Measurements from ENCODE around the gene DCLRE1B. TPM values are rescaled to one million over a fixed set of nuclear protein-coding genes. Genes with fewer than 3 reads are reported as not detected.
A peak's percentile ranks its signal among the peaks of the same experiment; 100 is the strongest.

DCLRE1B gene
- polyA plus RNA-seq, 1 experiment, result 4.5 TPM

- DNase-seq (ENCODE audit: low read depth), result no peak
- Histone ChIP-seq H3K27me3 (ENCODE audit: control insufficient read depth, insufficient read depth, low read length) (no peaks in the 10 kb centered on the region), H3K4me3 (ENCODE audit: low read depth, low read length) (no peak overlapping the region), H3K36me3 (ENCODE audit: control insufficient read depth, insufficient read depth, low read length) (no peaks in the 10 kb centered on the region)
- POLR2A ChIA-PET, result interaction anchor here (0.6 kb wide), 1 partner anchor 17 kb away, joined by 3 read pairs; no protein-coding TSS in a partner anchor
- TF ChIP-seq CTCF (IDR thresholded peaks at IDR 0.05; ENCODE audit: insufficient read depth, low read depth, low read length), result no peak
- CTCF ChIA-PET, result interaction anchor here (0.9 to 2.1 kb wide), 2 partner anchors 8 to 16 kb away, joined by 3 to 6 read pairs; no protein-coding TSS in a partner anchor
Measured at GRCh38 chr1:113868387-113869083, 36.6 kb upstream of the DCLRE1B start.

GRCh38 chr1:113870778-113871177 lies 34.3 kb upstream of the DCLRE1B start:
- CTCF ChIA-PET, result interaction anchor here (1.5 to 2.1 kb wide), 2 partner anchors 10 to 58 kb away, joined by 3 to 6 read pairs; partner anchors contain the start of gene HIPK1
- H3K27me3 ChIP-seq (ENCODE audit: control insufficient read depth, insufficient read depth, low read length), result no peaks in the 10 kb centered on the region
- H3K4me3 ChIP-seq (ENCODE audit: low read depth, low read length), result no peak overlapping the region
- no peak for TF ChIP-seq CTCF (IDR thresholded peaks at IDR 0.05; ENCODE audit: insufficient read depth, low read depth, low read length)
- no peak for DNase-seq (ENCODE audit: low read depth)
- H3K36me3 ChIP-seq (ENCODE audit: control insufficient read depth, insufficient read depth, low read length), result no peaks in the 10 kb centered on the region
- POLR2A ChIA-PET, result no interaction called here

DNA sequence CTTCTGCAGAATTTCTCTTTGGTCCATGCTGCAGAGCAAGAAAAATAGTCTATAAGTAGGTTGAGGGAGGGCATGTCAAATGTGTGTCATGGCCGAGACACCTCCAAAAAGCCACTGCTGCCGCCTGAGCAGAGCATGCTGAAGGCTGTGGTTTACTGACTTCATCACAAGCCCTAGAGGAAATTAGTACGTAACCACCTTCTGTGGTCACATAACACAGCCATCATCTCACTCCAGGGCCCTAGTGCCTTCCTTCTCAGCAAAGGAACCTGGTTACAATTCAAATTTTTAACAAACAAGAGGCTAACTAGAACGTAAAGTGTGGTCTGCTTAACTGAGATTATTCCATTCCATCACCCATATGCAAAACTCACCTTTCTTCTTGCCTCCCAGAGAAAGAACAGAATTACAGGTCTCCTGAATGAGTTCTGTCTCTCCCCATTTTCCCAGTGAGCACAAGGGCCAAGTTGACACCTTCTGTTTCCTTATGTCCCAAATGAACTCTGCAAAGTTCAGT lies 33.5 kb upstream of the DCLRE1B start, which contains the start of gene PTPN22:
PTPN22 (minus strand) TSS at position 116 of the 517 bp plus-strand sequence.
- no peaks in the 10 kb centered on the region for H3K27me3 ChIP-seq (ENCODE audit: control insufficient read depth, insufficient read depth, low read length)
- TF ChIP-seq CTCF (IDR thresholded peaks at IDR 0.05; ENCODE audit: insufficient read depth, low read depth, low read length), result no peak
- H3K36me3 ChIP-seq (ENCODE audit: control insufficient read depth, insufficient read depth, low read length), result no peaks in the 10 kb centered on the region
- peak; percentile 35 for DNase-seq (ENCODE audit: low read depth)
- ChIA-PET CTCF (interaction anchor here (0.9 kb wide), 1 partner anchor 16 kb away, joined by 4 read pairs; the partner anchor contains the start of gene BCL2L15), POLR2A (no interaction called here)
- no peak within 1 kb of the TSS for H3K4me3 ChIP-seq (ENCODE audit: low read depth, low read length)

DNA sequence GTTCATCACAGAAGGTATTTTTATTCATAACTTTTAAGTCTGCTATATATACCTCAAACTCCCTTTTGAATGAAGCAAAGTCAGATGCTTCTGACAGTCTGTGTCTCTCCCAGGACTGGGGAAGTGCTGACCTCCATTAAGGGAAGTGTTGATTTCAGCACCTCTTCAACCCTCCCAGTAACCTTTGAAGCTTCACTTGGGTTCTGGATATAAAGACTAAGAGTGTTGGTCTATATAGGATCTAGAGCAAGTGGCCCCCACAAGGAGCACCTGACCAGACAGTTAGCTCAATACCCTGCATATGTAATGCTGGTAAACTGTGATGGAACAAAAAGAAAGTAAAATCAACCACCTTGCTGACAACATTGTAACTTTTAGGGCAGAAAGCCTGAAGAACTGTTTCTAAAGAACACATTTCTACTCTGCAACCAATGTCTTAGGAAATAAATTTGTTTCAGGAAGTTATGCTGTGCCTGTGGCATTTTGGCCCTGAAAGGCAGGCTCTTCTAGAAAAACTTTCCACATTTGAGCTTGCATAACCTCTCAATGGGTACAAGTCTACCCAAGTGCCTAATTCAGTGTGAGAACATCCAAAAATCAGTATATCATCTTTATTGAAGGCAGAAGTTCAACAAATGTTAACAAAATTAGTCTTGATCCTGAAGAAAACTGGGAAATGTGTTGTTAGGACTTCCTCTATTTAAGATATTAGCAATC lies 32.7 kb upstream of the DCLRE1B start:
- Histone ChIP-seq H3K27me3 (ENCODE audit: control insufficient read depth, insufficient read depth, low read length) (no peaks in the 10 kb centered on the region), H3K36me3 (ENCODE audit: control insufficient read depth, insufficient read depth, low read length) (no peaks in the 10 kb centered on the region), H3K4me3 (ENCODE audit: low read depth, low read length) (no peak overlapping the region)
- POLR2A ChIA-PET, result no interaction called here
- no peak for TF ChIP-seq CTCF (IDR thresholded peaks at IDR 0.05; ENCODE audit: insufficient read depth, low read depth, low read length)
- CTCF ChIA-PET, result interaction anchor here (0.9 to 1.0 kb wide), 2 partner anchors 11 to 15 kb away, joined by 3 to 4 read pairs; partner anchors contain the start of gene BCL2L15
- no peak for DNase-seq (ENCODE audit: low read depth)
